ENCODE measurements around the gene LCNL1. TPM values are rescaled to one million over a fixed set of nuclear protein-coding genes. Genes with fewer than 3 reads are reported as not detected.

LCNL1 gene
- total RNA-seq, 2 donors from 2014 or later: 0.41 to 22.5 TPM

- WGBS: 92% methylated on average over 15 of the region's 15 CpGs
- intact Hi-C loops (cut with DNase I): no loop called here
- Histone ChIP-seq H3K4me3 (no peak overlapping the region), H3K27ac (no peak overlapping the region), H3K4me1 (replicated peaks) (no peaks in the 10 kb centered on the region), H3K27me3 (replicated peaks; ENCODE audit: insufficient read depth) (no peaks in the 10 kb centered on the region), H3K36me3 (peaks cover 16 to 22% of the 10 kb centered on the region in 2 donors), H3K9me3 (no peaks in the 10 kb centered on the region)
- no peak for DNase-seq (ENCODE audit: low spot score)
- TF ChIP-seq CTCF (IDR thresholded peaks at IDR 0.05) (no peak), POLR2AphosphoS5 (IDR thresholded peaks at IDR 0.05) (no peak), POLR2A (IDR thresholded peaks at IDR 0.05) (no peak)
These were observed 45.4 kb upstream of the LCNL1 start for GRCh38 chr9:136937186-136938001.

GRCh38 chr9:136939431-136939995 is 43.3 kb upstream of the LCNL1 start:
- Histone ChIP-seq H3K36me3 (peaks cover 21 to 26% of the 10 kb centered on the region in 2 donors), H3K27me3 (replicated peaks; ENCODE audit: insufficient read depth) (no peaks in the 10 kb centered on the region), H3K4me1 (replicated peaks) (no peaks in the 10 kb centered on the region), H3K4me3 (no peak overlapping the region), H3K27ac (no peak overlapping the region), H3K9me3 (no peaks in the 10 kb centered on the region)
- WGBS: 82% methylated on average over 28 of the region's 28 CpGs
- DNase-seq (ENCODE audit: low spot score): no peak
- intact Hi-C loops (cut with DNase I): no loop called here
- no peak for TF ChIP-seq POLR2AphosphoS5 (IDR thresholded peaks at IDR 0.05)
- no peak for TF ChIP-seq CTCF (IDR thresholded peaks at IDR 0.05)
- TF ChIP-seq POLR2A (IDR thresholded peaks at IDR 0.05): no peak

GRCh38 chr9:136939996-136940525 is 42.7 kb upstream of the LCNL1 start:
- 71% methylated on average over 16 of the region's 16 CpGs for WGBS
- Histone ChIP-seq H3K27me3 (replicated peaks; ENCODE audit: insufficient read depth) (no peaks in the 10 kb centered on the region), H3K27ac (no peak overlapping the region), H3K36me3 (peaks cover 21 to 26% of the 10 kb centered on the region in 2 donors), H3K4me3 (no peak overlapping the region), H3K9me3 (no peaks in the 10 kb centered on the region), H3K4me1 (replicated peaks) (no peaks in the 10 kb centered on the region)
- no peak for TF ChIP-seq POLR2AphosphoS5 (IDR thresholded peaks at IDR 0.05)
- TF ChIP-seq CTCF (IDR thresholded peaks at IDR 0.05): no peak
- TF ChIP-seq POLR2A (IDR thresholded peaks at IDR 0.05): no peak
- intact Hi-C loops (cut with DNase I): no loop called here
- no peak for DNase-seq (ENCODE audit: low spot score)

- TF ChIP-seq POLR2A (IDR thresholded peaks at IDR 0.05): no peak
- no peak for TF ChIP-seq CTCF (IDR thresholded peaks at IDR 0.05)
- no peak for TF ChIP-seq POLR2AphosphoS5 (IDR thresholded peaks at IDR 0.05)
- 92% methylated on average over 32 of the region's 42 CpGs for WGBS
- no peak for DNase-seq (ENCODE audit: low spot score)
- Histone ChIP-seq H3K27ac (no peak overlapping the region), H3K27me3 (replicated peaks; ENCODE audit: insufficient read depth) (no peaks in the 10 kb centered on the region), H3K4me1 (replicated peaks) (no peaks in the 10 kb centered on the region), H3K36me3 (peaks cover 21 to 26% of the 10 kb centered on the region in 2 donors), H3K4me3 (no peak overlapping the region), H3K9me3 (no peaks in the 10 kb centered on the region)
- intact Hi-C loops (cut with DNase I): no loop called here
These were observed 42.1 kb upstream of the LCNL1 start for GRCh38 chr9:136940526-136941230.

All from prostate gland (tissue), 2 donors.